GM23338 (cell line): Measurements from ENCODE around the gene PCNX1. TPM values are rescaled to one million over a fixed set of nuclear protein-coding genes. Genes with fewer than 3 reads are reported as not detected.

Experiments
- CREB1 ChIP-seq: fragments of 250-450 bp; sonication (Bioruptor Pico); IDR thresholded peaks from 2 replicates; pipeline ENCODE4 v1.5.0; 2020; ENCODE audit warnings: low read depth, mild to moderate bottlenecking, moderate library complexity
- CTCF ChIP-seq, 2 experiments: fragments of 200-600 bp in 1 of 2; sonication (generic) in 1 of 2; conservative IDR thresholded peaks; 2 replicates each; pipeline versions ENCODE4 v1.5.1 to v1.6.1; 2016 to 2017; ENCODE audit warnings: antibody characterized with exemption in 2 of 2, low read depth in 2 of 2, mild to moderate bottlenecking in 2 of 2, moderate library complexity in 1 of 2
- EZH2 ChIP-seq: fragments of 200-600 bp; sonication (generic); IDR thresholded peaks from one replicate; pipeline ENCODE4 v1.8.0; 2017; ENCODE audit warnings: antibody characterized with exemption, mild to moderate bottlenecking, low read depth; ENCODE audit not compliant: unreplicated experiment
- EZH2phosphoT487 ChIP-seq: fragments of 200-600 bp; sonication (generic); IDR thresholded peaks from one replicate; pipeline ENCODE4 v1.8.1; 2018; ENCODE audit warnings: antibody characterized with exemption; ENCODE audit not compliant: unreplicated experiment
- NANOG ChIP-seq: IDR thresholded peaks from 2 replicates; pipeline ENCODE4 v1.6.1; 2016; ENCODE audit warnings: antibody characterized with exemption, borderline replicate concordance
- STAT1 ChIP-seq: IDR thresholded peaks from one replicate; pipeline ENCODE4 v1.6.1; 2016; ENCODE audit warnings: antibody characterized with exemption; ENCODE audit not compliant: unreplicated experiment
- ZNF114 ChIP-seq: fragments of 250-450 bp; sonication (Bioruptor Pico); IDR thresholded peaks from 2 replicates; pipeline ENCODE4 v1.5.0; 2020; ENCODE audit warnings: mild to moderate bottlenecking, moderate library complexity
- ZNF462 ChIP-seq: fragments of 250-450 bp; sonication (Bioruptor Pico); IDR thresholded peaks from 2 replicates; pipeline ENCODE4 v1.5.0; 2020; ENCODE audit warnings: mild to moderate bottlenecking, moderate library complexity
- polyA plus RNA-seq: library from polyadenylated mRNA; unstranded; fragments of >200 nt; fragmentation: Nextera tagmentation; extraction: Ambion mirVana; gene quantifications from 2 replicates; pipeline ENCODE4 v1.2.1, GENCODE V29; 2016
- total RNA-seq: library from RNA; depleted of rRNA; stranded (reverse); fragments of >200 nt; shearing (Covaris generic); gene quantifications from 2 replicates; pipeline ENCODE4 v1.2.3, GENCODE V29; 2014

PCNX1 gene
- total and polyA plus RNA-seq, 2 experiments from 2014 or later, result 19.4 to 53.1 TPM

DNA sequence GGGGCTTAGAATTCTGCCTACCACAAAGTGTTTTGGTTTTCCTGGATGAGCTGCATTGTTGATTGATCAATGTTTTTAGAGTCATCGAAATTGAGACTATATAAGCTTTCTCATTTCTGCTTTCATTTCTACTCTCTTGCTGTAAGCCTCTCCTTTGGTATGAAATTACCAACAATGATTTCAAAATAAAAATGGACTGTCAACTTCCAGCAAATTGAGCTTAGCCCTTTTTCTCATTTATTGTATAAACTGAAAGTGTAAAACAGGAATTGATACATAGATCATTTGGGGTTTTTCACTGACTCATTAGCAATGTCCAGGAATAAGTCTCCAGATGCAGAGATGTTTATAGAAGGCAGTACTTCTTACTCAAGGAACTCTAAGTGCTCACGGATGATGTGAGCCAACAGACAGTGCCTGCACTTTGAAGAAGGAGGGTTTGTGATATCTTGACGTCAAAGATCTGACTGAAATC, 20.0 kb upstream of the PCNX1 start (continued):
- no peak for TF ChIP-seq ZNF462 (CRISPR knock-in tag)
- no peak for TF ChIP-seq EZH2phosphoT487
- TF ChIP-seq CTCF (conservative IDR thresholded peaks at IDR 0.05; ENCODE audit: low read depth in 2 of 2), result no peak
- no peak for TF ChIP-seq STAT1
- no peak for TF ChIP-seq ZNF114 (CRISPR knock-in tag)
- TF ChIP-seq CREB1, result no peak
- TF ChIP-seq EZH2, result no peak
- TF ChIP-seq NANOG, result no peak
